Measurements from ENCODE around the gene FBXO30.

DNA sequence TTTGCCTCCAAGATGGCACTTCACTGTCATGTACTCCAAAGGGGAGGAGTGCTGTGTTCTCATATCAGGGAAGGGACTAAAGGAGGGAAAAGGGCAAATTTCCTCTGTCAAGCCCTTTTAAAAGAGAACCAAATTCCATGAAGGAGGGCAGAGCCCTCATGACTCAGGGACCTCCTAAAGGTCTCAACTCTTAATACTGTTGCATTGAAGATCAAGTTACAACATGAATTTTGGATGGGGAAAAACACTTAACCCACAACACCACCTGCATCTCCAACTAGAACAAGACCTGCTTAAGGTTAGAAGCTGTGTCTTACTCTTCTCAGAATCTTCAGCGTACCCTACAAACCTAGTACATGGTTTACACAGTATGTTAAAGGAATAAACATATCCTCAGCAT is 23.7 kb upstream of the FBXO30 start:
- TF ChIP-seq, protein P1, sequence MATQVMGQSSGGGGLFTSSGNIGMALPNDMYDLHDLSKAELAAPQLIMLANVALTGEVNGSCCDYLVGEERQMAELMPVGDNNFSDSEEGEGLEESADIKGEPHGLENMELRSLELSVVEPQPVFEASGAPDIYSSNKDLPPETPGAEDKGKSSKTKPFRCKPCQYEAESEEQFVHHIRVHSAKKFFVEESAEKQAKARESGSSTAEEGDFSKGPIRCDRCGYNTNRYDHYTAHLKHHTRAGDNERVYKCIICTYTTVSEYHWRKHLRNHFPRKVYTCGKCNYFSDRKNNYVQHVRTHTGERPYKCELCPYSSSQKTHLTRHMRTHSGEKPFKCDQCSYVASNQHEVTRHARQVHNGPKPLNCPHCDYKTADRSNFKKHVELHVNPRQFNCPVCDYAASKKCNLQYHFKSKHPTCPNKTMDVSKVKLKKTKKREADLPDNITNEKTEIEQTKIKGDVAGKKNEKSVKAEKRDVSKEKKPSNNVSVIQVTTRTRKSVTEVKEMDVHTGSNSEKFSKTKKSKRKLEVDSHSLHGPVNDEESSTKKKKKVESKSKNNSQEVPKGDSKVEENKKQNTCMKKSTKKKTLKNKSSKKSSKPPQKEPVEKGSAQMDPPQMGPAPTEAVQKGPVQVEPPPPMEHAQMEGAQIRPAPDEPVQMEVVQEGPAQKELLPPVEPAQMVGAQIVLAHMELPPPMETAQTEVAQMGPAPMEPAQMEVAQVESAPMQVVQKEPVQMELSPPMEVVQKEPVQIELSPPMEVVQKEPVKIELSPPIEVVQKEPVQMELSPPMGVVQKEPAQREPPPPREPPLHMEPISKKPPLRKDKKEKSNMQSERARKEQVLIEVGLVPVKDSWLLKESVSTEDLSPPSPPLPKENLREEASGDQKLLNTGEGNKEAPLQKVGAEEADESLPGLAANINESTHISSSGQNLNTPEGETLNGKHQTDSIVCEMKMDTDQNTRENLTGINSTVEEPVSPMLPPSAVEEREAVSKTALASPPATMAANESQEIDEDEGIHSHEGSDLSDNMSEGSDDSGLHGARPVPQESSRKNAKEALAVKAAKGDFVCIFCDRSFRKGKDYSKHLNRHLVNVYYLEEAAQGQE (IDR thresholded peaks at IDR 0.05): no peak
- TF ChIP-seq, protein P2, sequence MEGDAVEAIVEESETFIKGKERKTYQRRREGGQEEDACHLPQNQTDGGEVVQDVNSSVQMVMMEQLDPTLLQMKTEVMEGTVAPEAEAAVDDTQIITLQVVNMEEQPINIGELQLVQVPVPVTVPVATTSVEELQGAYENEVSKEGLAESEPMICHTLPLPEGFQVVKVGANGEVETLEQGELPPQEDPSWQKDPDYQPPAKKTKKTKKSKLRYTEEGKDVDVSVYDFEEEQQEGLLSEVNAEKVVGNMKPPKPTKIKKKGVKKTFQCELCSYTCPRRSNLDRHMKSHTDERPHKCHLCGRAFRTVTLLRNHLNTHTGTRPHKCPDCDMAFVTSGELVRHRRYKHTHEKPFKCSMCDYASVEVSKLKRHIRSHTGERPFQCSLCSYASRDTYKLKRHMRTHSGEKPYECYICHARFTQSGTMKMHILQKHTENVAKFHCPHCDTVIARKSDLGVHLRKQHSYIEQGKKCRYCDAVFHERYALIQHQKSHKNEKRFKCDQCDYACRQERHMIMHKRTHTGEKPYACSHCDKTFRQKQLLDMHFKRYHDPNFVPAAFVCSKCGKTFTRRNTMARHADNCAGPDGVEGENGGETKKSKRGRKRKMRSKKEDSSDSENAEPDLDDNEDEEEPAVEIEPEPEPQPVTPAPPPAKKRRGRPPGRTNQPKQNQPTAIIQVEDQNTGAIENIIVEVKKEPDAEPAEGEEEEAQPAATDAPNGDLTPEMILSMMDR (IDR thresholded peaks at IDR 0.05; ENCODE audit: low read depth, low read length, missing input control): no peak
- TF ChIP-seq JUND (IDR thresholded peaks at IDR 0.05) (no peak), FOXA1 (IDR thresholded peaks at IDR 0.05) (no peak), SP1 (IDR thresholded peaks at IDR 0.05) (no peak), TAF1 (conservative IDR thresholded peaks at IDR 0.05) (no peak), EGR1 (IDR thresholded peaks at IDR 0.05; ENCODE audit: low read depth in 2 of 2) (no peak), HNF4G (IDR thresholded peaks at IDR 0.05) (no peak), GABPA (IDR thresholded peaks at IDR 0.05 in 1 of 2, conservative IDR thresholded peaks at IDR 0.05 in 1 of 2) (no peak), FOXA2 (IDR thresholded peaks at IDR 0.05) (no peak), YY1 (IDR thresholded peaks at IDR 0.05) (no peak)
- TF ChIP-seq, protein P3, sequence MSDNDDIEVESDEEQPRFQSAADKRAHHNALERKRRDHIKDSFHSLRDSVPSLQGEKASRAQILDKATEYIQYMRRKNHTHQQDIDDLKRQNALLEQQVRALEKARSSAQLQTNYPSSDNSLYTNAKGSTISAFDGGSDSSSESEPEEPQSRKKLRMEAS (IDR thresholded peaks at IDR 0.05): no peak
- TF ChIP-seq, protein P4, sequence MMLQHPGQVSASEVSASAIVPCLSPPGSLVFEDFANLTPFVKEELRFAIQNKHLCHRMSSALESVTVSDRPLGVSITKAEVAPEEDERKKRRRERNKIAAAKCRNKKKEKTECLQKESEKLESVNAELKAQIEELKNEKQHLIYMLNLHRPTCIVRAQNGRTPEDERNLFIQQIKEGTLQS (IDR thresholded peaks at IDR 0.05): no peak
- TF ChIP-seq, protein P5, sequence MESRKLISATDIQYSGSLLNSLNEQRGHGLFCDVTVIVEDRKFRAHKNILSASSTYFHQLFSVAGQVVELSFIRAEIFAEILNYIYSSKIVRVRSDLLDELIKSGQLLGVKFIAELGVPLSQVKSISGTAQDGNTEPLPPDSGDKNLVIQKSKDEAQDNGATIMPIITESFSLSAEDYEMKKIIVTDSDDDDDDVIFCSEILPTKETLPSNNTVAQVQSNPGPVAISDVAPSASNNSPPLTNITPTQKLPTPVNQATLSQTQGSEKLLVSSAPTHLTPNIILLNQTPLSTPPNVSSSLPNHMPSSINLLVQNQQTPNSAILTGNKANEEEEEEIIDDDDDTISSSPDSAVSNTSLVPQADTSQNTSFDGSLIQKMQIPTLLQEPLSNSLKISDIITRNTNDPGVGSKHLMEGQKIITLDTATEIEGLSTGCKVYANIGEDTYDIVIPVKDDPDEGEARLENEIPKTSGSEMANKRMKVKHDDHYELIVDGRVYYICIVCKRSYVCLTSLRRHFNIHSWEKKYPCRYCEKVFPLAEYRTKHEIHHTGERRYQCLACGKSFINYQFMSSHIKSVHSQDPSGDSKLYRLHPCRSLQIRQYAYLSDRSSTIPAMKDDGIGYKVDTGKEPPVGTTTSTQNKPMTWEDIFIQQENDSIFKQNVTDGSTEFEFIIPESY (IDR thresholded peaks at IDR 0.05): no peak

Measured in liver (tissue), 3 donors.